Mesothelial cell of epicardium (in vitro differentiated cells): ENCODE results near the gene GPR21. TPM values are rescaled to one million over a fixed set of nuclear protein-coding genes. Genes with fewer than 3 reads are reported as not detected.

ENCODE experiments used
- DNase-seq, 2 experiments: peaks; one replicate each; pipeline ENCODE4 v3.0.0; 2021; ENCODE audit warnings: low spot score in 2 of 2; ENCODE audit not compliant: unreplicated experiment in 2 of 2
- H3K27ac Mint-ChIP-seq: 2 replicates; pipeline ENCODE4 v1.8.0; 2021; ENCODE audit warnings: mixed read lengths
- H3K27me3 Mint-ChIP-seq: 2 replicates; pipeline ENCODE4 v1.8.0; 2021; ENCODE audit warnings: low read depth, mixed read lengths
- H3K36me3 Mint-ChIP-seq: 2 replicates; pipeline ENCODE4 v1.8.0; 2021; ENCODE audit warnings: mixed read lengths
- H3K4me1 Mint-ChIP-seq: 2 replicates; pipeline ENCODE4 v1.8.0; 2021; ENCODE audit warnings: mixed read lengths
- H3K4me3 Mint-ChIP-seq: 2 replicates; pipeline ENCODE4 v1.8.0; 2021; ENCODE audit warnings: mild to moderate bottlenecking, moderate library complexity, mixed read lengths
- H3K9me3 Mint-ChIP-seq: 2 replicates; pipeline ENCODE4 v1.8.0; 2021; ENCODE audit warnings: mixed read lengths
- total RNA-seq: library from RNA; stranded (reverse); gene quantifications from 3 replicates; pipeline ENCODE4 v1.2.1, GENCODE V29; 2021
- TF ChIP-seq, protein P1 (sequence below): fragments of 200-600 bp; sonication (generic); IDR thresholded peaks from one replicate; pipeline ENCODE4 v1.5.0; 2021; ENCODE audit warnings: antibody characterized with exemption; ENCODE audit not compliant: unreplicated experiment

GPR21 gene
- total RNA-seq, 1 donor from 2014 or later: 3.8 TPM

DNA sequence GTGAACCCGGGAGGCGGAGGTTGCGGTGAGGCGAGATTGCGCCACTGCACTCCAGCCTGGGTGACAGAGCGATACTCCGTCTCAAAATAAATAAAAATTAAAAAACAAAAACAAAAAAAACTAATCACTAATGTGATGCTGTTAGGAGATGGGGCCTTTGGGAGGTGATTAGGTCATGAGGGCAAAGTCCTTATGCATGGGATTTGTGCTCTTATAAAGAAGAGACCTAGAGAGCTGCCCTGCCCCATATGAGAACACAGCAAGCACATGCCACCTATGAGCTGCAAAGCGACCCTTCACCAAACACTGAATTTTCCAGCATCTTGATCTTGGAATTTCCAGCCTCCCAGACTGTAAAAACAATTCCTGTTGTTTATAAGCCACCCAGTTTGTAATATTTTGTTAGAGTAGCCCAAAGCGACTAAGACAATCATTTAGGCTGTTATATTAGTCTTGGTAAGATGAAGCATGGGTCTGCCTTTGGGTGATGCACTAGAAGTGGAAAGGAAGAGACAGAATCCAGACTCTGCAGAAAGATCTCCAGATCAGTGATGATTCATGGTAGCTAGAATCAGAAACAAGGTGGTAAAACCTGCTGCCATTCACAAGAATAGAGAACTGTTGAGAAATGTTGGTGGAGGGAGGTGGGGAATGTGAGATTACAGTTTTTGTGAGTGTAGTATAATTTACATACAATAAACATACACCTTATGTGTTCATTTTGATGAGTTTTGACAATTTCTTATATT lies 26.2 kb downstream of the GPR21 start:
- Mint-ChIP-seq H3K27me3 (no peaks in the 10 kb centered on the region), H3K36me3 (peaks cover 27% of the 10 kb centered on the region), H3K4me3 (no peak overlapping the region), H3K9me3 (no peaks in the 10 kb centered on the region), H3K27ac (no peak overlapping the region), H3K4me1 (peaks cover 2% of the 10 kb centered on the region)
- TF ChIP-seq, protein P1, sequence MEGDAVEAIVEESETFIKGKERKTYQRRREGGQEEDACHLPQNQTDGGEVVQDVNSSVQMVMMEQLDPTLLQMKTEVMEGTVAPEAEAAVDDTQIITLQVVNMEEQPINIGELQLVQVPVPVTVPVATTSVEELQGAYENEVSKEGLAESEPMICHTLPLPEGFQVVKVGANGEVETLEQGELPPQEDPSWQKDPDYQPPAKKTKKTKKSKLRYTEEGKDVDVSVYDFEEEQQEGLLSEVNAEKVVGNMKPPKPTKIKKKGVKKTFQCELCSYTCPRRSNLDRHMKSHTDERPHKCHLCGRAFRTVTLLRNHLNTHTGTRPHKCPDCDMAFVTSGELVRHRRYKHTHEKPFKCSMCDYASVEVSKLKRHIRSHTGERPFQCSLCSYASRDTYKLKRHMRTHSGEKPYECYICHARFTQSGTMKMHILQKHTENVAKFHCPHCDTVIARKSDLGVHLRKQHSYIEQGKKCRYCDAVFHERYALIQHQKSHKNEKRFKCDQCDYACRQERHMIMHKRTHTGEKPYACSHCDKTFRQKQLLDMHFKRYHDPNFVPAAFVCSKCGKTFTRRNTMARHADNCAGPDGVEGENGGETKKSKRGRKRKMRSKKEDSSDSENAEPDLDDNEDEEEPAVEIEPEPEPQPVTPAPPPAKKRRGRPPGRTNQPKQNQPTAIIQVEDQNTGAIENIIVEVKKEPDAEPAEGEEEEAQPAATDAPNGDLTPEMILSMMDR: no peak
- no peak for DNase-seq

DNA sequence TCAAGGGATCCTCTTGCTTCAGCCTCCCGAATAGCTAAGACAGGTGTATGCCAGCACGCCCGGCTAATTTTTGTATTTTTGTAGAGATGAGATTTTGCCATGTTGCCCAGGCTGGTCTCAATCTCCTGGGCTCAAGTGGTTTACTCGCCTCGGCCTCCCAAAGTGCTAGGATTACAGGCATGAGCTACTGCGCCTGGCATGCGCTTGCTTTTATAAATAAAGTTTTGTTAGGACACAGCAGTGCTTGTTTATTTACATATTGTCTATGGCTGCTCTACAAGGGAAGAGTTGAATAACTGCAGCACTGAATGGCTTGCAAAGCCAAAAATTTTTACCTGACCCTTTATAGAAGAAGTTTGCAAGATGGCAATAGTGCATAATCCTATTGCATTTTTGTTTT lies 27.7 kb downstream of the GPR21 start:
- TF ChIP-seq, protein P1: no peak
- Mint-ChIP-seq H3K27ac (no peak overlapping the region), H3K9me3 (no peaks in the 10 kb centered on the region), H3K27me3 (no peaks in the 10 kb centered on the region), H3K4me3 (no peak overlapping the region), H3K36me3 (peaks cover 28% of the 10 kb centered on the region), H3K4me1 (peaks cover 5% of the 10 kb centered on the region)
- DNase-seq: no peak

DNA sequence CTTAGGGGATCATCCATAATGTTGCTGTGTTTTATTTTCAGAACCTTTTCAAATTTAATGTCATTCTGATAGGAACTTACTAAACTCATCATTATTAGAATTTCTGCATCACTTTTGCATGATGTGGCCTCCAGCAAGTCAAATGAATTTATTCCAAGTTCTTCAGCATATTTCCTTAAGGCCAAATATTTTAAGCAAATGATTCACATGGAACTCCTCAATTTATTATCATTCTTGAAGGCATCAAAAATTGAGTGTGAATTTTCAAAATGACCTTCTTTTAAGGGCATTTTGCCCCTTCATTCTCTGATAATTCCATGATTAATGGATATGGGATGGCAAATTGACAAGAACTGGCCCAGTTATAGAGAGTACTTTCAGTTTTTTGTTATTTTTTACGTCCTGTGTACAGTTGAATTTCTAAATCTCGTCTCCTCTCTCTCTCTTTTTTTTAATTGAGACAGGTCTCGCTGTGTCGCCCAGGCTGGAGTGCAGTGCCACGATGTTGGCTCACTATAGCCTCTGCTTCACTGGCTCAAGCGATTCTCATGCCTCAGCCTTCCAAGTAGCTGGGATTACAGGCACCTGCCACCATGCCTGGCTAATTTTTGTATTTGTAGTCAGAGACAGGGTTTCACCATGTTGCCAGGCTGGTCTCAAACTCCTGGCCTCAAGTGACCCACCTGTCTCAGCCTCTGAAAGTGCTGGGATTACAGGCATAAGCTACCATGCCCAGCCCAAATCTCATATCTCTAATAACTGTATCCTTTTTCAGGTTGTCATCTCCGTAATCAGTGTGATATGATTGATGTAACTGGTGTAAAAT lies 29.1 kb downstream of the GPR21 start:
- no peak overlapping the region for H3K4me3 Mint-ChIP-seq
- H3K36me3 Mint-ChIP-seq: peaks cover 37% of the 10 kb centered on the region
- H3K27me3 Mint-ChIP-seq: no peaks in the 10 kb centered on the region
- no peak overlapping the region for H3K27ac Mint-ChIP-seq
- TF ChIP-seq, protein P1: no peak
- H3K9me3 Mint-ChIP-seq: no peaks in the 10 kb centered on the region
- no peak for DNase-seq
- H3K4me1 Mint-ChIP-seq: peaks cover 5% of the 10 kb centered on the region

DNA sequence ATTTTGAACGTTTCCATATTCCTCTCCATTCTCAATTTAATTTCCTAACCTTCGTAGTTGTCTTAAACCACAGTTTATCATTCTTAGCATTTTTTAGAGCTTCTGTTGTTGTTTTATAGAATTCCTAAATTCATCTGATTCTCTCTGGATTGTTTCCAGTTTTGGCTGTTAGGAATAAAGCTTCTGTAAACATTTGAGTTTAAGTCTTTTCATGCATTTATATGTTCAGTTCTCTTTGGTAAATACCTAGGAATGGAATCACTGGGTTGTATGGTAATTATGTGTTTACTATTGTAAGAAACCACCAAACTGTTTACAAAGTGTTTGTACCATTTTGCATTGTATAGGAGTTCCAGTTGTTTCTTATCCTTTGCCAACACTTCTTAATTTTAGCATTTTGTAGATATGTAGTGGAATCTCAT lies 29.7 kb downstream of the GPR21 start:
- H3K27ac Mint-ChIP-seq: no peak overlapping the region
- TF ChIP-seq, protein P1: no peak

DNA sequence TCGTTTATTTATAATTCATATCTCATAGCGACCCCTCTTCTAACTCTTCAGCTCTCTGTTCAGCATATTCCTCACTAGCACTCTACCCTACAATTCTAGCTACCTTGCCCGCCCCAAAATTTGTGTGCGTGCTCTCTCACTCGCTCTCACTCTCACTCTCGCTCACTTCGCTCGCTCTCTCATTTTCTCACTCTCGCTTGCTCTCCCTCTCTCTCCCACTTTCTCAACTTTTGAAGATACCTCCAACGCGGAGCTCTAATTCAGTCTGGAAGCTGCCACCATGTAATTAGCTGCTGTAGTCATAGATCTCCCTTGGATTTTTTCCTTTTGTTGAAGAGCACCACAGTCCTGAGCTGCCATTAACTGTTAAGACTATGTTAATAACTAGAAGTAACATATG lies 30.4 kb downstream of the GPR21 start:
- Mint-ChIP-seq H3K27ac (no peak overlapping the region), H3K36me3 (peaks cover 39% of the 10 kb centered on the region), H3K9me3 (no peaks in the 10 kb centered on the region), H3K4me1 (peaks cover 11% of the 10 kb centered on the region), H3K27me3 (no peaks in the 10 kb centered on the region), H3K4me3 (no peak overlapping the region)
- DNase-seq: no peak
- TF ChIP-seq, protein P1: no peak

More for the DNA sequence above, 29.7 kb downstream of the GPR21 start:
- Mint-ChIP-seq H3K36me3 (peaks cover 39% of the 10 kb centered on the region), H3K4me1 (peaks cover 5% of the 10 kb centered on the region), H3K9me3 (no peaks in the 10 kb centered on the region), H3K4me3 (no peak overlapping the region), H3K27me3 (no peaks in the 10 kb centered on the region)
- no peak for DNase-seq
